Osteocyte (in vitro differentiated cells): Measurements from ENCODE around the gene PTPRN. TPM values are rescaled to one million over a fixed set of nuclear protein-coding genes. Genes with fewer than 3 reads are reported as not detected.

Experiments used
- DNase-seq: peaks from one replicate; pipeline ENCODE4 v3.0.0; 2021; ENCODE audit warnings: mixed read lengths; ENCODE audit not compliant: unreplicated experiment; ENCODE audit errors: extremely low spot score
- H3K27ac Mint-ChIP-seq: one replicate; pipeline ENCODE4 v1.8.0; 2021; ENCODE audit warnings: mild to moderate bottlenecking, mixed read lengths; ENCODE audit not compliant: unreplicated experiment
- H3K27me3 Mint-ChIP-seq: one replicate; pipeline ENCODE4 v1.8.0; 2021; ENCODE audit warnings: mixed read lengths; ENCODE audit not compliant: unreplicated experiment
- H3K36me3 Mint-ChIP-seq: one replicate; pipeline ENCODE4 v1.8.0; 2021; ENCODE audit warnings: mixed read lengths; ENCODE audit not compliant: unreplicated experiment
- H3K4me1 Mint-ChIP-seq: one replicate; pipeline ENCODE4 v1.8.0; 2021; ENCODE audit warnings: mixed read lengths; ENCODE audit not compliant: unreplicated experiment
- H3K4me3 Mint-ChIP-seq: one replicate; pipeline ENCODE4 v1.8.0; 2021; ENCODE audit warnings: mild to moderate bottlenecking, moderate library complexity, mixed read lengths; ENCODE audit not compliant: unreplicated experiment
- H3K9me3 Mint-ChIP-seq: one replicate; pipeline ENCODE4 v1.8.0; 2021; ENCODE audit warnings: mixed read lengths; ENCODE audit not compliant: unreplicated experiment
- CTCF ChIP-seq: fragments of 200-600 bp; sonication (generic); IDR thresholded peaks from 2 replicates; pipeline ENCODE4 v1.5.0; 2021; ENCODE audit warnings: antibody characterized with exemption, mild to moderate bottlenecking, moderate library complexity
- total RNA-seq: library from RNA; stranded (reverse); gene quantifications from 2 replicates; pipeline ENCODE4 v1.2.1, GENCODE V29; 2021

The PTPRN gene
- total RNA-seq, 1 donor from 2014 or later: 0.24 TPM

- Mint-ChIP-seq H3K27ac (peak within 1 kb of the TSS; percentile 98), H3K4me3 (peak within 1 kb of the TSS; percentile 84), H3K4me1 (peaks cover 32% of the 10 kb centered on the region), H3K9me3 (no peaks in the 10 kb centered on the region), H3K27me3 (no peaks in the 10 kb centered on the region), H3K36me3 (peaks cover 6% of the 10 kb centered on the region)
- TF ChIP-seq CTCF: peak; percentile 22
- peak; percentile 99 for DNase-seq
These were observed 29.9 kb downstream of the PTPRN start, which contains the start of gene DNAJB2 for GRCh38 chr2:219279151-219279915. TSS of gene DNAJB2 (plus strand) at chr2:219279366. CDS start at chr2:219279834, 468 bp downstream.

- peak overlapping the region; percentile 98 for H3K27ac Mint-ChIP-seq
- no peak for DNase-seq
- H3K4me3 Mint-ChIP-seq: peak overlapping the region; percentile 84
- H3K4me1 Mint-ChIP-seq: peaks cover 39% of the 10 kb centered on the region
- H3K9me3 Mint-ChIP-seq: no peaks in the 10 kb centered on the region
- no peaks in the 10 kb centered on the region for H3K27me3 Mint-ChIP-seq
- TF ChIP-seq CTCF: no peak
- peaks cover 6% of the 10 kb centered on the region for H3K36me3 Mint-ChIP-seq
These were observed 30.5 kb downstream of the PTPRN start for GRCh38 chr2:219278655-219279150.

GRCh38 chr2:219277703-219278654 is 31.2 kb downstream of the PTPRN start:
- peak; percentile 98 for TF ChIP-seq CTCF
- Mint-ChIP-seq H3K4me1 (peaks cover 40% of the 10 kb centered on the region), H3K27ac (peak overlapping the region; percentile 98), H3K4me3 (peak overlapping the region; percentile 84), H3K27me3 (no peaks in the 10 kb centered on the region), H3K9me3 (no peaks in the 10 kb centered on the region), H3K36me3 (peaks cover 4% of the 10 kb centered on the region)
- peak; percentile 93 for DNase-seq

GRCh38 chr2:219274361-219274921 is 34.8 kb downstream of the PTPRN start:
- Mint-ChIP-seq H3K4me1 (peaks cover 32% of the 10 kb centered on the region), H3K4me3 (no peak overlapping the region), H3K27me3 (no peaks in the 10 kb centered on the region), H3K9me3 (no peaks in the 10 kb centered on the region), H3K36me3 (no peaks in the 10 kb centered on the region), H3K27ac (peak overlapping the region; percentile 25)
- DNase-seq: no peak
- TF ChIP-seq CTCF: no peak
